Neural cell (in vitro differentiated cells): ENCODE results near the gene ADGB. TPM values are rescaled to one million over a fixed set of nuclear protein-coding genes. Genes with fewer than 3 reads are reported as not detected.
"Not testable (repeated sequence)": the region's sequence is repeated elsewhere in the genome, so short reads cannot be mapped to it uniquely, and the experiment has no call there.

ENCODE experiments used
- H2AFZ ChIP-seq: fragments of 200-600, 300-800 bp; sonication (generic), shearing (Covaris generic); 2 replicates; pipeline ENCODE4 v1.6.0; 2014; ENCODE audit warnings: low read depth, mild to moderate bottlenecking, antibody characterized with exemption, low read length, moderate library complexity
- H3F3A ChIP-seq: fragments of 200-600 bp; shearing (Covaris generic); 2 replicates; pipeline ENCODE4 v1.6.1; 2016; ENCODE audit warnings: mild to moderate bottlenecking, moderate library complexity, mixed read lengths, antibody characterized with exemption, low read length; ENCODE audit not compliant: insufficient read depth, poor library complexity, severe bottlenecking
- H3K27ac ChIP-seq: fragments of 200-600, 300-800 bp; sonication (generic), shearing (Covaris generic); 2 replicates; pipeline ENCODE4 v1.5.1; 2014; ENCODE audit warnings: mild to moderate bottlenecking, low read length, moderate library complexity
- H3K27me3 ChIP-seq: fragments of 300-800, 200-600 bp; sonication (generic), shearing (Covaris generic); 2 replicates; pipeline ENCODE4 v1.6.0; 2014; ENCODE audit warnings: mild to moderate bottlenecking, low read depth, low read length, moderate library complexity; ENCODE audit not compliant: insufficient read depth
- H3K36me3 ChIP-seq: fragments of 300-800, 200-600 bp; sonication (generic), shearing (Covaris generic); 2 replicates; pipeline ENCODE4 v1.5.1; 2014; ENCODE audit warnings: mild to moderate bottlenecking, antibody characterized with exemption, low read length, moderate library complexity; ENCODE audit not compliant: insufficient read depth
- H3K4me2 ChIP-seq: fragments of 300-800, 200-600 bp; sonication (generic), shearing (Covaris generic); 2 replicates; pipeline ENCODE4 v1.6.0; 2014; ENCODE audit warnings: mild to moderate bottlenecking, low read length
- H3K4me3 ChIP-seq: fragments of 300-800, 200-600 bp; sonication (generic), shearing (Covaris generic); 2 replicates; pipeline ENCODE4 v1.5.1; 2014; ENCODE audit warnings: mild to moderate bottlenecking, low read length, moderate library complexity
- H3K79me2 ChIP-seq: fragments of 200-600 bp; shearing (Covaris generic); replicated peaks from 2 replicates; pipeline ENCODE4 v1.6.0; 2014; ENCODE audit warnings: mild to moderate bottlenecking, low read length, moderate library complexity; ENCODE audit not compliant: insufficient read depth
- H3K9ac ChIP-seq: fragments of 300-800, 200-600 bp; sonication (generic), shearing (Covaris generic); 2 replicates; pipeline ENCODE4 v1.6.1; 2016; ENCODE audit warnings: mild to moderate bottlenecking, low read length, mixed read lengths
- H3K9me2 ChIP-seq: fragments of 200-600 bp; shearing (Covaris generic); 2 replicates; pipeline ENCODE4 v1.6.1; 2016; ENCODE audit warnings: mild to moderate bottlenecking, low read length, mixed read lengths; ENCODE audit not compliant: insufficient read depth
- H3K9me3 ChIP-seq: fragments of 200-600, 300-800 bp; sonication (generic), shearing (Covaris generic); 2 replicates; pipeline ENCODE4 v1.6.1; 2016; ENCODE audit warnings: mild to moderate bottlenecking, mixed run types, low read length, moderate library complexity, mixed read lengths
- H4K20me1 ChIP-seq: fragments of 200-600 bp; shearing (Covaris generic); 2 replicates; pipeline ENCODE4 v1.6.1; 2016; ENCODE audit warnings: mild to moderate bottlenecking, mixed run types; ENCODE audit not compliant: insufficient read depth
- CTCF ChIP-seq: fragments of 450-650 bp; IDR thresholded peaks from 2 replicates; pipeline ENCODE4 v1.5.1; 2014; ENCODE audit warnings: antibody characterized with exemption, mild to moderate bottlenecking, moderate library complexity; ENCODE audit not compliant: poor library complexity, severe bottlenecking
- EP300 ChIP-seq: fragments of 450-650 bp; conservative IDR thresholded peaks from 2 replicates; pipeline ENCODE4 v1.6.1; 2014; ENCODE audit warnings: antibody characterized with exemption, mild to moderate bottlenecking, moderate library complexity; ENCODE audit not compliant: poor library complexity, severe bottlenecking
- EZH2 ChIP-seq: fragments of 200-600, 300-800 bp; shearing (Covaris generic), sonication (generic); IDR thresholded peaks from 2 replicates; pipeline ENCODE4 v1.6.1; 2014; ENCODE audit warnings: antibody characterized with exemption, low read length, borderline replicate concordance, mild to moderate bottlenecking; ENCODE audit not compliant: insufficient read depth, poor library complexity, severe bottlenecking
- MXI1 ChIP-seq: fragments of 450-650 bp; conservative IDR thresholded peaks from 2 replicates; pipeline ENCODE4 v1.6.1; 2014; ENCODE audit warnings: antibody characterized with exemption, mild to moderate bottlenecking; ENCODE audit not compliant: poor library complexity, severe bottlenecking
- POLR2AphosphoS5 ChIP-seq: IDR thresholded peaks from 2 replicates; pipeline ENCODE4 v1.6.1; 2012
- RAD21 ChIP-seq: fragments of 450-650 bp; conservative IDR thresholded peaks from 2 replicates; pipeline ENCODE4 v1.6.1; 2014; ENCODE audit warnings: antibody characterized with exemption, mild to moderate bottlenecking, moderate library complexity
- REST ChIP-seq: IDR thresholded peaks from 2 replicates; pipeline ENCODE4 v1.6.1; 2012; ENCODE audit warnings: borderline replicate concordance
- SMC3 ChIP-seq: fragments of 450-650 bp; conservative IDR thresholded peaks from 2 replicates; pipeline ENCODE4 v1.6.1; 2014; ENCODE audit warnings: antibody characterized with exemption, mild to moderate bottlenecking, moderate library complexity; ENCODE audit not compliant: poor library complexity
- TAF1 ChIP-seq: IDR thresholded peaks from 2 replicates; pipeline ENCODE4 v1.6.1; 2012; ENCODE audit warnings: low read depth
- polyA plus RNA-seq: library from polyadenylated mRNA; depleted of rRNA; stranded (reverse); fragments of >200 nt; gene quantifications from 2 replicates; pipeline ENCODE4 v1.2.3, GENCODE V29; 2014

Gene ADGB
- polyA plus RNA-seq, 1 donor from 2014 or later = not detected

GRCh38 chr6:146791930-146792329 lies 193.2 kb downstream of the ADGB start:
- Histone ChIP-seq H2AFZ (no peak overlapping the region), H3K36me3 (no peaks in the 10 kb centered on the region), H3K27me3 (no peaks in the 10 kb centered on the region), H4K20me1 (no peaks in the 10 kb centered on the region), H3K4me2 (no peak overlapping the region), H3K79me2 (no peaks in the 10 kb centered on the region), H3K9me3 (peaks cover 3% of the 10 kb centered on the region), H3K9ac (no peak overlapping the region), H3K27ac (no peak overlapping the region), H3F3A (no peaks in the 10 kb centered on the region), H3K9me2 (no peaks in the 10 kb centered on the region), H3K4me3 (no peak overlapping the region)
- TF ChIP-seq CTCF (no peak), MXI1 (no peak), SMC3 (no peak), REST (no peak), EP300 (no peak), POLR2AphosphoS5 (no peak), TAF1 (no peak), EZH2 (no peak), RAD21 (no peak)

GRCh38 chr6:146793218-146793617 lies 194.4 kb downstream of the ADGB start:
- not testable (repeated sequence) for H4K20me1 ChIP-seq, H3K9me2 ChIP-seq, H3K27ac ChIP-seq, H3K4me2 ChIP-seq, H3K36me3 ChIP-seq, H3K79me2 ChIP-seq, H3K4me3 ChIP-seq, H3K9me3 ChIP-seq, H2AFZ ChIP-seq, H3K27me3 ChIP-seq, H3K9ac ChIP-seq, H3F3A ChIP-seq

GRCh38 chr6:146795479-146796133 lies 196.8 kb downstream of the ADGB start:
- no peak overlapping the region for H3K9ac ChIP-seq
- peaks cover 3% of the 10 kb centered on the region for H3K9me3 ChIP-seq
- TF ChIP-seq CTCF = no peak
- no peak for TF ChIP-seq SMC3
- TF ChIP-seq TAF1 = no peak
- TF ChIP-seq EZH2 = no peak
- no peak for TF ChIP-seq REST
- TF ChIP-seq POLR2AphosphoS5 = no peak
- no peak for TF ChIP-seq MXI1
- no peak for TF ChIP-seq EP300
- no peak for TF ChIP-seq RAD21
- H3K4me2 ChIP-seq = no peak overlapping the region
- H3K27me3 ChIP-seq = no peaks in the 10 kb centered on the region
- H3F3A ChIP-seq = no peaks in the 10 kb centered on the region
- H3K4me3 ChIP-seq = no peak overlapping the region
- no peaks in the 10 kb centered on the region for H4K20me1 ChIP-seq
- no peak overlapping the region for H2AFZ ChIP-seq
- no peaks in the 10 kb centered on the region for H3K9me2 ChIP-seq
- no peaks in the 10 kb centered on the region for H3K36me3 ChIP-seq
- H3K27ac ChIP-seq = no peak overlapping the region
- no peaks in the 10 kb centered on the region for H3K79me2 ChIP-seq
